VCaP (cell line): ENCODE measurements around the gene ADGRA3.

ENCODE experiments used
- H3K27ac ChIP-seq: fragments of 450-650 bp; 2 replicates; pipeline ENCODE4 v1.5.1; 2017
- TF ChIP-seq, protein P1 (sequence below): fragments of 450-650 bp; conservative IDR thresholded peaks from 2 replicates; pipeline ENCODE4 v1.5.1; 2017; ENCODE audit warnings: mild to moderate bottlenecking, moderate library complexity

Gene ADGRA3

DNA sequence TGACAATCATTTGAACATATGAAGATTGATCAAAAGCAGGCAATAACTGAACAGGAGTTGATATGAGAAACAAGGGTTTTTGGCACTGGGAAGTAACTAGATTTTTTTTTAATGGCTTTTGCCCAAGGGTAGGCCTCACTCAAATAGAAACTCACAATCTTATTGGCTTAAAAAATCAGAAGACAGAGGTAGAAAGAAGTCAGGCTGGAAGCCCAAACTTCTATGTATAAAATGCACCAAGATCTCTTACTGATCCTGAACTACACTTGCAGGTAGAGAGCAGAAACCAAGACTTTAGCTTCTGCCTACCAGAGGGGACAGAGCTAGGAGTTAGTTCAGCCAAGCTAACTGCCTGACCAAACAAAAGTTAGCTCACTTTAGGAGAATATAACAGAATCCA, 74.9 kb downstream of the ADGRA3 start:
- TF ChIP-seq, protein P1, sequence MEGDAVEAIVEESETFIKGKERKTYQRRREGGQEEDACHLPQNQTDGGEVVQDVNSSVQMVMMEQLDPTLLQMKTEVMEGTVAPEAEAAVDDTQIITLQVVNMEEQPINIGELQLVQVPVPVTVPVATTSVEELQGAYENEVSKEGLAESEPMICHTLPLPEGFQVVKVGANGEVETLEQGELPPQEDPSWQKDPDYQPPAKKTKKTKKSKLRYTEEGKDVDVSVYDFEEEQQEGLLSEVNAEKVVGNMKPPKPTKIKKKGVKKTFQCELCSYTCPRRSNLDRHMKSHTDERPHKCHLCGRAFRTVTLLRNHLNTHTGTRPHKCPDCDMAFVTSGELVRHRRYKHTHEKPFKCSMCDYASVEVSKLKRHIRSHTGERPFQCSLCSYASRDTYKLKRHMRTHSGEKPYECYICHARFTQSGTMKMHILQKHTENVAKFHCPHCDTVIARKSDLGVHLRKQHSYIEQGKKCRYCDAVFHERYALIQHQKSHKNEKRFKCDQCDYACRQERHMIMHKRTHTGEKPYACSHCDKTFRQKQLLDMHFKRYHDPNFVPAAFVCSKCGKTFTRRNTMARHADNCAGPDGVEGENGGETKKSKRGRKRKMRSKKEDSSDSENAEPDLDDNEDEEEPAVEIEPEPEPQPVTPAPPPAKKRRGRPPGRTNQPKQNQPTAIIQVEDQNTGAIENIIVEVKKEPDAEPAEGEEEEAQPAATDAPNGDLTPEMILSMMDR = no peak
- no peak overlapping the region for H3K27ac ChIP-seq

DNA sequence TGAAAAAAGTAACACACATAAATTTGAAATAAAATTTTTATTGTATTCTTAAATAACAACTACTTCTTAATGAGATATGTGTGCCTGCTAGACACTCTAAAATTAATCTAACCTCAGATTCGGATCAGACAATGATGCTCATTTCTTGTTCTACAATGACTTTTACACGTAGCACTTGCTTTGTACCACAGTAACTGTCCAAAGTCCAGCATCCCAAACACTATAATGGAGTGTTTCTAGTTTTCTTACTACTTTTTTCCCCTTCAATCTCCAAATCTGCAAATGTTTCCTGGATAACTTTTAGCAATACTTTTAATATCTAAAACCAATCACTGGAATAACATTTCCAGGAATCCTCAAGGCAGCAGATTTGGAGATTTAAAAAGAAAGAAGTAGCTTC, 75.9 kb downstream of the ADGRA3 start:
- TF ChIP-seq, protein P1 = no peak

DNA sequence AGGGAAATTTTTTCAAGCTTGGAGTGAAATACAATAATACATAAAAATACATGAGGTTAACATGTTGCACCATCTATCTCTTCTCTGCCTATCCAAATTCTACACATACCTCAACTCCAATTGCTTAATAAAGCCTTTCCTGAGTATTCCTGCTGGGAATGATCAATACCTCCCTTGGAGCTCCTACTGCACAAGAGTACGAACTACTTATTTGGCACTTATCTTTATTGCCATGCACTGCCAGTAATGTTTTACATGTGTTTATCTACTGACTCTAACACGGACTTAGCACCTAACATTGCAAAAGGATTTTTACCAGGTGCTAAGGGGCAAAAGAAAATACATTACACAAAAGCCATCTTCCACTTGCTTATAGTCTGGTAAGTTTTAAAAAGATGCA, 80.2 kb downstream of the ADGRA3 start:
- no peak overlapping the region for H3K27ac ChIP-seq
- TF ChIP-seq, protein P1 = no peak

More for the DNA sequence above, 75.9 kb downstream of the ADGRA3 start:
- no peak overlapping the region for H3K27ac ChIP-seq

DNA sequence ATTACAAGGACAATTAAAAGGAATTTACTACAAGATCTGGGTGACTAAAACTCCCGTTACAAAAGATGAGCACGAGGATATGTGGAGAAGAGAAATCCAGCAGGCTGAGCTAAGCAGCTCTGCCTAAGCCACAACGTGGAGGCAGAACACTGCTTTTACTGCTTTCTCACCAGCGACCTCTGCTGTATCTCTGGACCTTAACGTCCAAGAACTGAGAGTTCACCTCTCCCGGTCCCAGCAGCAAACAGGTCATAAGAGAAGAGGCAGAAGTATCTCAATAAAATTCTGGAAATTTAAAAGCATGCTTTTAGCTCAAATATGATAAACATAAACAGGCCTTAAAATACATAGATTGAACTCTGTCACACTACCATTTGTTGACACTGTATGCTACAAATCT, 81.0 kb downstream of the ADGRA3 start:
- H3K27ac ChIP-seq = no peak overlapping the region
- TF ChIP-seq, protein P1 = peak; percentile 58

DNA sequence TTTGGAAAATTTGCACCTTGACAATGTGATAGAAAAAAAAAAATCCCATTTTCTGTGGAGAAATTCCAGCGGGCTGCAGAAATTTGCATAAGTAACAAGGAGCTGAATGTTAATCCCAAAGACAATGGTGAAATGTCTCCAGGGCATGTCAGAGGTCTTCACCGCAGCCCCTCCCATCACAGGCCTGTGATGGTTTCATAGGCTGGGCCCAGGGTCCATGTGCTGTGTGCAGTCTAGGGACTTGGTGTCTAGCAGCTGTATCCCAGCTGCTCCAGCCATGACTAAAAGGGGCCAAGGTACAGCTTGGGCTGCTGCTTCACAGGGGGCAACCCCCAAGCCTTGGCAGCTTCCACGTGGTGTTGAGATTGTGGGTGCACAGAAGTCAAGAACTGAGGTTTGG, 85.2 kb downstream of the ADGRA3 start:
- H3K27ac ChIP-seq = no peak overlapping the region
- TF ChIP-seq, protein P1 = no peak

DNA sequence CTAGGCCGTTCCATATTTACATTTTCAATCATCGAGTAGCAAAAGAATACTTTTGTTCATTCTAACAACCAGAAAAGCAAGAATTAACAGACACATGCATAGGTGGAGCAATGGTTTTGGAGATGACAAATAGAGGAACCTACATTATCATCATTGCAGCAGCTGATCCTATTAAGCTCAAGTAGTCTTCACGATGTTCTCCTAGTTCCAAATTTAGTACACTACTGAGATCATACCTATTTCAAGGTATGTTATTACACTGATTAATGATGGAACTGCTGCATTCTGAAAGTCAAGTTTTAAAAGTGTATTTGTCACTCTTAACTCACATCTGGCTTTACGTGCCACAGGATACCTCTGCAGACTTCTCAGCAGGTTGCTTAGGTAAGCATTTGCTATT, 87.4 kb downstream of the ADGRA3 start:
- no peak overlapping the region for H3K27ac ChIP-seq

DNA sequence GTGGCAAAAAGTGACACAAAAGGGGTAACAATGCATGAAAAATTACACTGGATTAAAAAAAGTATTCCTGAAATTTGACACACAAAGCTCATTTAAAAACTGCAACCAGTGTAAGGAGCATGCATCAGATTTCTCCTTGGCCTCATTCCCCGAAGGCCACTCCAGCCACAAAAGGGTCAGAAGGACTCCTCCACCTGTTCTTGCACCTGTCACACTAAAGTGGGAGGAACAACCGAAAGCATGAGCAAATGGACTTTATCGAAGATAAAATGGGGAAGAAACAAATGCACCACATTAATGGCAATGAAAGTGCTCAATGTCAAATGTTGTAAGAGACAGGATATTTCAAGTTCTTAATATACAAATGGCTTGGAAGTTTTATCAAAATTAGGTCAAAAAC, 88.2 kb downstream of the ADGRA3 start:
- H3K27ac ChIP-seq = no peak overlapping the region

More for the DNA sequence above, 87.4 kb downstream of the ADGRA3 start:
- TF ChIP-seq, protein P1 = no peak

More for the DNA sequence above, 88.2 kb downstream of the ADGRA3 start:
- TF ChIP-seq, protein P1 = no peak
